HL-60 (cell line): ENCODE measurements around the gene PSMD5.

Source experiments
- GABPA ChIP-seq: IDR thresholded peaks from 2 replicates; pipeline ENCODE4 v1.6.1; 2012; ENCODE audit warnings: low read depth
- POLR2AphosphoS5 ChIP-seq: IDR thresholded peaks from 2 replicates; pipeline ENCODE4 v1.6.1; 2012; ENCODE audit warnings: low read depth
- TF ChIP-seq, protein P1 (sequence below): IDR thresholded peaks from one replicate; pipeline ENCODE4 v1.5.1; 2011; ENCODE audit warnings: low read length, control low read depth, inconsistent platforms; ENCODE audit not compliant: insufficient read depth

DNA sequence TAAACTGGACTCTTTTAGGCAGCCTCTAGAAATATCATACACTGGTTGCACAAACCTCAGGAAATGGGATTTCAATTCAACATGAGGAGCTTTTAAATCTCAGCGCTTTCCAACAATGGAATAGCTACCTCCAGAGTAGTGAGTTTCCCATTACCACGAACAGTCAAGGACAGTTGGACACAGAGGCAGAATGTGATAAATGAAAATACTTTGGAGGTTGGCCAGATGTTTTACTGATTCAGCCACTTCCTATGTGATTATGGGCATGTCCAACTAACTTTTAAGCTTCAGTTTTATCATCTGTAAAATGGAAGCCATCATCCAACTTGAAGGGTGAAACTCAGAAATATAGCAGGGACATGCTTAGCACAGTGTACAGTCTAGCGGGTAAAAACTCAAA, 51.6 kb downstream of the PSMD5 start:
- TF ChIP-seq, protein P1, sequence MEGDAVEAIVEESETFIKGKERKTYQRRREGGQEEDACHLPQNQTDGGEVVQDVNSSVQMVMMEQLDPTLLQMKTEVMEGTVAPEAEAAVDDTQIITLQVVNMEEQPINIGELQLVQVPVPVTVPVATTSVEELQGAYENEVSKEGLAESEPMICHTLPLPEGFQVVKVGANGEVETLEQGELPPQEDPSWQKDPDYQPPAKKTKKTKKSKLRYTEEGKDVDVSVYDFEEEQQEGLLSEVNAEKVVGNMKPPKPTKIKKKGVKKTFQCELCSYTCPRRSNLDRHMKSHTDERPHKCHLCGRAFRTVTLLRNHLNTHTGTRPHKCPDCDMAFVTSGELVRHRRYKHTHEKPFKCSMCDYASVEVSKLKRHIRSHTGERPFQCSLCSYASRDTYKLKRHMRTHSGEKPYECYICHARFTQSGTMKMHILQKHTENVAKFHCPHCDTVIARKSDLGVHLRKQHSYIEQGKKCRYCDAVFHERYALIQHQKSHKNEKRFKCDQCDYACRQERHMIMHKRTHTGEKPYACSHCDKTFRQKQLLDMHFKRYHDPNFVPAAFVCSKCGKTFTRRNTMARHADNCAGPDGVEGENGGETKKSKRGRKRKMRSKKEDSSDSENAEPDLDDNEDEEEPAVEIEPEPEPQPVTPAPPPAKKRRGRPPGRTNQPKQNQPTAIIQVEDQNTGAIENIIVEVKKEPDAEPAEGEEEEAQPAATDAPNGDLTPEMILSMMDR, result no peak
- TF ChIP-seq GABPA, result no peak
- TF ChIP-seq POLR2AphosphoS5, result no peak
